ENCODE data around the gene NOA1. TPM values are rescaled to one million over a fixed set of nuclear protein-coding genes. Genes with fewer than 3 reads are reported as not detected.
A peak's percentile ranks its signal among the peaks of the same experiment; 100 is the strongest.

The NOA1 gene
- total RNA-seq, 1 donor: 15.0 TPM

DNA sequence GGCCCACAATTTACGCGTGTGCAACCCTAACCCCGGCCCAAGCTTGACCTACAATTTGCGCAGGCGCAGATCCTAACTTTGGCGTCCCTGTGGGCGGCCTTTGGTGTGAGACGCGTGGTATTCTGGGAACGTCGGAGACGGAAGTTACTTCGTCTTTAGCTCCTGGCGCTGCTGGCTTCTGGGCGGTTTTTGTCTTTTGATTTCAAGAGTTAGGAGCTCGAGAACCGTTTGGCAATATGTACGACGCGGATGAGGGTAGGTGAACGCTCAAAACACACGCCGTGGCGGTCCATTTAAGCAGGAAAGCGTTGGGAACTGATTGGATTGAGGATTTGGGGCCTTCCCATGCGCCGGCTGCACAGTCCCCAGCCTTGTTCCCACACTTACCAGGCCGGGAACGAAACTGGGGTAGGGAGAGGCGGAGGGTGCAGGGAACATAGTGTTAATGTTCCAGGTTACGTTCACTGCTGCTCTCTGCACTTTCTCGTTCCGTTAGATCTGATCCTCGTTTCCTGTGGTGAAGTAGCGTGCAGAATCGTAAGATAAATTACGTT is 1.4 kb upstream of the NOA1 start, which contains the start of gene POLR2B:
POLR2B (plus strand) TSS at position 147 of the 554 bp plus-strand sequence; CDS start at position 237, 90 bp downstream.
- DNase-seq (ENCODE audit: low read depth): peak; percentile 94
- peak within 1 kb of the TSS; percentile 97 for H3K4me3 ChIP-seq (ENCODE audit: low read depth, low read length)
- TF ChIP-seq, protein P1, sequence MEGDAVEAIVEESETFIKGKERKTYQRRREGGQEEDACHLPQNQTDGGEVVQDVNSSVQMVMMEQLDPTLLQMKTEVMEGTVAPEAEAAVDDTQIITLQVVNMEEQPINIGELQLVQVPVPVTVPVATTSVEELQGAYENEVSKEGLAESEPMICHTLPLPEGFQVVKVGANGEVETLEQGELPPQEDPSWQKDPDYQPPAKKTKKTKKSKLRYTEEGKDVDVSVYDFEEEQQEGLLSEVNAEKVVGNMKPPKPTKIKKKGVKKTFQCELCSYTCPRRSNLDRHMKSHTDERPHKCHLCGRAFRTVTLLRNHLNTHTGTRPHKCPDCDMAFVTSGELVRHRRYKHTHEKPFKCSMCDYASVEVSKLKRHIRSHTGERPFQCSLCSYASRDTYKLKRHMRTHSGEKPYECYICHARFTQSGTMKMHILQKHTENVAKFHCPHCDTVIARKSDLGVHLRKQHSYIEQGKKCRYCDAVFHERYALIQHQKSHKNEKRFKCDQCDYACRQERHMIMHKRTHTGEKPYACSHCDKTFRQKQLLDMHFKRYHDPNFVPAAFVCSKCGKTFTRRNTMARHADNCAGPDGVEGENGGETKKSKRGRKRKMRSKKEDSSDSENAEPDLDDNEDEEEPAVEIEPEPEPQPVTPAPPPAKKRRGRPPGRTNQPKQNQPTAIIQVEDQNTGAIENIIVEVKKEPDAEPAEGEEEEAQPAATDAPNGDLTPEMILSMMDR (IDR thresholded peaks at IDR 0.05; ENCODE audit: insufficient read depth, low read length): no peak

DNA sequence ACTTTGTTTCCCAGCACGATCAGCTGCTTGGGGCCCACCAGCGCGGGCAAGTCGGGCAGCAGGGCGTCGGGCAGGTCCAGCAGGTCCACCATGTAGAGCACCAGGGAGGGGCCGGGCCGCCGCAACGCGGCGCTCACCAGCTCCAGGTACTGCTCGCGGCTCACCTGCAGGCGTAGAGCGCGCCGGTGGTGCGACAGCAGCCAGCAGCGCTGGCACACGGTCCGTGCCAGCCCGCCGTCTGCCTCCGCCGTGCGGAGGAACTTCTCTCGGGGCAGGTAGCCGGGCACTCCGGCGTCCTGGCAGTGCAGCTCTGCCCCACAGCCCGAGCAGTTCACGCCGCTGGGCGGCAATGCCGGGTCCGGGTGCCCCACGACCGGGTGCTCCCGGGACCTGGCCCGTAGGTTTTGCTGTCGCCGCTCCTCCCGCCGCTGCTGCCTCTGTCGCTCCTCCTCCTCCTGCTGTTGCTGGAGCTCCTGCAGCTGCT is 527 bp downstream of the NOA1 start:
- no peak for DNase-seq (ENCODE audit: low read depth)
- H3K4me3 ChIP-seq (ENCODE audit: low read depth, low read length): peak overlapping the region; percentile 97
- TF ChIP-seq, protein P1 (IDR thresholded peaks at IDR 0.05; ENCODE audit: insufficient read depth, low read length): peak; percentile 17

DNA sequence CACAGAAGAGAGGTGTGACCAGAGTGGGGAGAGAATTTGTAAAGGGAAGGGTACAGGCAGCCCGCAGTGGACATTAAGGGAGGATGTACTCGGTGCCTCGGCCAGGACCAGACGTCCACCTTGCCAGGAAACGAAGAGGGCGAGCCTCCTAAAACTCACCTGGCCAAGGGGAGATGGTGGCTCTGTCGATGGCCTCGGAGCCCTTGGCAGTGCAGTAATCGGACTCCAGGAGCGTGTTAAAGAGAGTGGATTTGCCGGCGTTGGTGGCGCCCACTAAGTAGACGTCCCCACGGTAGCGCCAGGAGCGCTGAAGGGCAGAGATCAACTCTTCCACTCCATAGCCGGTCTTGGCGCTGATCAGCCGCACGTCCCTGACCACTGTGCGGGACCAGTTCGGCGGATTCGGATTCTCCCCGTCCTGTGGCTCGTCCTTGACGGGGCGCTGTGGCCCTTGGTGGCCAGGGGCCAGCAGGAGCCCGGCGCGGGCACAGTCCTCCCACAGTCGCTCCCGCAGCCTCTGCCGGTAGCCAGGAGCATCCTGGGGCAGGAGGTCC is 1.0 kb downstream of the NOA1 start:
- no peak for DNase-seq (ENCODE audit: low read depth)

DNA sequence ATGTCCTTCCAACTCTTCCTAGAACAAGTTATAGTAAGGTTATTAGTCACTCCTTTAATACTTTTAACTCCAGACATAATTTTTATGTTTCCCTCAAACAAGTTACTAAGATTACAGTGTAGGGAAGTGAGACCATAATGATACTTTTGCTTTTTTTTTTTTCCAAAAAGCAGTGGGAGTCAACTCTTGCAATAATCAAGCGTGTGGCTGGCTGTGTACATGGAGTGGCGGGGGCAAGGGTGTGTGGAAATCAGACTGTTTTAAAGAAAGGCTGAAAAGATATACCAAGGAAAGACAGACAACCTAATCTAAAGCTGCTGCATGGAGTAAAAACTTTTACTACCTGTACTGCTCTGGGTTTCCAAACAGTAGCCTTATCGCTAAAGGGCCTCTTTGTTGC is 4.1 kb downstream of the NOA1 start:
- no peak overlapping the region for H3K4me3 ChIP-seq (ENCODE audit: low read depth, low read length)
- TF ChIP-seq, protein P1 (IDR thresholded peaks at IDR 0.05; ENCODE audit: insufficient read depth, low read length): no peak
- DNase-seq (ENCODE audit: low read depth): no peak

More for the DNA sequence above, 1.0 kb downstream of the NOA1 start:
- H3K4me3 ChIP-seq (ENCODE audit: low read depth, low read length): peak overlapping the region; percentile 97
- TF ChIP-seq, protein P1 (IDR thresholded peaks at IDR 0.05; ENCODE audit: insufficient read depth, low read length): no peak

DNA sequence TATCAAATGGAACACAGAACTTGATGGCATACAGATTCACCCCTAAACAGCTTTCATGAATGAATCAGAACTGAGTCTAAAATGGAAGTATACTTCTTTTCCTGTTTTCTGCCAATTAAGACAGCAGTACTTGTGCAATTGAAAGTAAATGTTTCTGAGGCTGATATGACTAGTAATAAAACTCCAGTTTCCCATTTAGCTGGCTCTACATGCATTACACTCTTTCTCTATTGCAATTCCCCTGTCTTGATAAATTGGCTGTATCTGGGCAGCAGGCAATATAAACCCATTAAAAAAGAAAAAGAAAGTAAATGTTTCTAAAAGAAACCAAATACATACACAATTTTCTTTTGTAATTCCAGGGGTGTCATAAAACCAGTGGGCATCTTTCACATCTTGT is 4.6 kb downstream of the NOA1 start:
- TF ChIP-seq, protein P1 (IDR thresholded peaks at IDR 0.05; ENCODE audit: insufficient read depth, low read length): no peak
- no peak overlapping the region for H3K4me3 ChIP-seq (ENCODE audit: low read depth, low read length)
- DNase-seq (ENCODE audit: low read depth): no peak

DNA sequence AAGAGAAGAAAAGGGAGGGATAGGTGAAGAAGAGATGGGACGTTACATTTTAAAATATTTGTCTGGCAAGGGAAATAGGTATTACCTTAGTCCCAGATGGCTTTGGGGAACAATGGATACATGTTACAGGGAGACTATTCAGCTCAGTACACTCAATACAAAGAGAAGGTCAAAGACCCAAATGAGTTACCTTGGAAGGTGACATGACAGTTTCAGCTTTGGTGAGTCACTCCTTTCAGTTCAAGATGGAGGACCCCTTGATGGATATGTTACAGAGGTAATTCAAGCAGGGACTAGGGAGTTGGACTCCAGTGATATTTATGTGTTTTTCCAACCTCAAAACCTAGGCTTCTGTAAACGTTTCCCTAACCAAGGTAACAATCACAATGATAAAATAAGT is 5.0 kb downstream of the NOA1 start:
- DNase-seq (ENCODE audit: low read depth): no peak
- H3K4me3 ChIP-seq (ENCODE audit: low read depth, low read length): no peak overlapping the region
- TF ChIP-seq, protein P1 (IDR thresholded peaks at IDR 0.05; ENCODE audit: insufficient read depth, low read length): no peak

All from fibroblast of the aortic adventitia (primary cell).